ENCODE data around the gene TLE6.
"Not testable (repeated sequence)": the region's sequence is repeated elsewhere in the genome, so short reads cannot be mapped to it uniquely, and the experiment has no call there.

TLE6 gene

GRCh38 chr19:3005345-3005744, 28.0 kb downstream of the TLE6 start:
- no peak for DNase-seq

- DNase-seq, result peak; percentile 28
Observed at GRCh38 chr19:3006075-3006767, 28.9 kb downstream of the TLE6 start.

- DNase-seq, result no peak
Observed at GRCh38 chr19:3007975-3008374, 30.6 kb downstream of the TLE6 start.

DNA sequence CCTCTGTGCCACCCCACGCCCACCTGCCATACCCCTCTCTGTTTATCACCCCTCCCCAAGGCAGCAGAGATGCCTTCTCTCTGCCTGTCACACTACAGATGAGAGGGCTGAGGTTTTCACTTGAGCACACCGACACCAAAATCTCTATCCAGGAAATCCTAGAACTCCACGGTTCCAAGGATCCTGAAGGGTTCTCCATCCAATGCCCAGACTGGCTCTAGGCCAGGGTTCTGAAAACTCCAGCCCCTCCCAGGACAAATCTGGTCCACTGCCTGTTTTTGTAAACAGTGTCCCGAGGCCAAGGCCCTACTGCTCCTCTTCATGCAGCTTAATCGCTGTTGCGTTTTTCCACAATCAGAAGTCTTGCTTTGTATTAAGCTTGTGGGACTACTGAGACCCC, 31.6 kb downstream of the TLE6 start:
- DNase-seq, result no peak

GRCh38 chr19:3010871-3011270, 33.5 kb downstream of the TLE6 start:
- DNase-seq, result no peak

- DNase-seq, result not testable (repeated sequence)
Observed at GRCh38 chr19:3012059-3012458, 34.7 kb downstream of the TLE6 start.

DNA sequence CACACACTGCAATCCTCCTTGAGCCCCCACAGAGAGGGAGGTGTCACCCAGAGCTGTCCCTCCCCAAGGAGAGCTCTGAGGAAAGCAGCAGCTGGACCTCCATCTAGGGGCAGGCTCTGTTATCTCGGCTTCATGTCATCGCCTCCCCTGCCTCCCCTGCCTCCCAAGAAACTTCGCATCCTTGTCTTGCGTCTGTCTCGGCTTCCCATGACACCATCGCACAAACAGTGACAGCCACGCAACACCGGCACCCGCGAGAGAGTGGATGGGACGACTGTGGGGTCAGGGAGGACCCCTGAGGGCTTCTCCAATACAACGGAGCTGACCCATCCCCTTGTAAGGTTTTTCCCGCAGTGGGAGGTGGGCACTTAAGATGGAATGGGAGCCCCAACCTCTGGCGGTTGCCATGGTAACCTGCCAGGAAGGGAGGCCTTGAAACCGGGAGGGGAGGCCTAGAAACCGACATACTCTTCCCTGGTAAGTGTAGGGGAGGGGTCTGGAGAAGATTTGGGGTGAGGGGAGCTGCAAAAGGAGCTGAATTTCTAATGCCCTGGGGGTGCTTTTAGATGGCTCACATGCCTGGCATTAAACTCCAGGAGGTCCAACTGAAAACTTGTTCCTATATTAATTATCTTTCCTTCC, 35.4 kb downstream of the TLE6 start:
- DNase-seq, result no peak

GRCh38 chr19:3013263-3013725, 35.9 kb downstream of the TLE6 start:
- DNase-seq, result no peak

- no peak for DNase-seq
Observed at GRCh38 chr19:3014135-3014534, 36.8 kb downstream of the TLE6 start.

DNA sequence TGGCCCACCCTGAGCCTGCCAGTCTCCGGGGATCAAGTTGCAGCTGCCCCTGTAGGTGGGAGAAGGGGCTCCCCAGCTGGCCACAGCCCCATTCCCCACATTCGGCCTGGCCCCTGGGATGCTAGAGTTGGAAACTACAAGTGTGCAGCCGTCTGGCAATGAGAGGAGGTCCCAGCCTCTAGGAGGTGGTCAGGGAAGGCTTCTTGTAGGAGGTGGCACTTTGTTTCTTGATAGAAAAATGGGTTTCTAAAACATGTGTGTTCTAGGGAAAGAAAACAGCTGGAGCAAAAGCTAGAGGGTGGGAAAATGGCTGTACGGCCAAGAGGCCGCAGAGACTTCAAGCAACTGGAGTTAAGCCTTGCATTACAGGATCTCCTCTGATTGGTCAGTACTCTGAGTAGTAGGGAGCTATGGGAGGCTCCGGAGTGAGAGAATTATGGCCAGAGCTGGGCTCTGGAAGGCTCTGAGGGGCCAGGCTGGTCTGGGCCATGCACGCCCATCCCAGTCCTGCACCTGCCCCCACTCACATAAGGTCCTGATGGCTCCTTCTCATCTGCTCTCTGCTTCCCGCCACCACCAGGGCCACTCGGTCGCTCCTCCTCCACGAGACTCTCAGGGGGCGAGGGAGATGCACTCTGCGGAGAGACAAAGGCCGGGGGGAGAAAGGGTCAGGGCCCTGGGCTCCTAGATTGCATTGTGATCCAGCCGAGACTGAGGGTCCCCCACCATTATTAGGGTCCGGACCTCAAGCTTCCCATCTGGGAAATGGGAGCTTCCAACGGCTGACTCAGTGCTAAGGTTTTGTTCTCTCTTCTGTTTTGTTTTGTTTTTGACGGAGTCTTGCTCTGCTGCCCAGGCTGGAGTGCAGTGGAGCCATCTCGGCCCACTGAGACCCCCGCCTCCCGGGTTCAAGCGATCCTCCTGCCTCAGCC, 38.0 kb downstream of the TLE6 start:
- DNase-seq, result no peak

GRCh38 chr19:3017923-3018322, 40.6 kb downstream of the TLE6 start:
- no peak for DNase-seq

- no peak for DNase-seq
Observed at GRCh38 chr19:3019211-3019854, 42.0 kb downstream of the TLE6 start.

DNA sequence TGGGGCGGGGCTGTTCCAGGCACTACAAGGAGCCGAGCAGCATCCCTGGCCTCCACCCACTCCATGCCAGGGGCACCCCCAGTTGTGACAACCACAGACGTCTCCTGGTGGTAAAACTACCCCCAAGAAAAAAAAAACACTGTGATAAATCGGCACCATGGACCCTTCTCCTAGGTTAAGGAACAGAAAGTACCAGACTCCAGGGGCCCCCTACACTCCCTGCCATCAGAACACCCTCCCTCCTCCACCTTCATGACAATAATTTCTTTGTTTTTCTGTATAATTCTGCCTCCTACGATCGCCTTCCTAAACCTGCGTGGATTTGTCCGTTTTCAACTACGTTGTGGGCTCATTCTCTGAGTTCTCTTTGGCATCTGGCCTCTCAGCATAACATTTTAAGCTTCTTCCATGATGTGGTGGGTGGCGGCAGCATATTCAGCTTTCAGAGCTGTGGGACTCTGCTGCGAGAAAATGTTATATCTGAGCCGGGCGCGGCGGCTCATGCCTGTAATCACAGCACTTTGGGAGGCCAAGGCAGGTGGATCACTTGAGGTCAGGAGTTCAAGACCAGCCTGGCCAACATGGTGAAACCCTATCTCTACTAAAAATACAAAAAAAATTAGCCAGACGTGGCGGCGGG, 43.1 kb downstream of the TLE6 start:
- DNase-seq, result no peak

DNA sequence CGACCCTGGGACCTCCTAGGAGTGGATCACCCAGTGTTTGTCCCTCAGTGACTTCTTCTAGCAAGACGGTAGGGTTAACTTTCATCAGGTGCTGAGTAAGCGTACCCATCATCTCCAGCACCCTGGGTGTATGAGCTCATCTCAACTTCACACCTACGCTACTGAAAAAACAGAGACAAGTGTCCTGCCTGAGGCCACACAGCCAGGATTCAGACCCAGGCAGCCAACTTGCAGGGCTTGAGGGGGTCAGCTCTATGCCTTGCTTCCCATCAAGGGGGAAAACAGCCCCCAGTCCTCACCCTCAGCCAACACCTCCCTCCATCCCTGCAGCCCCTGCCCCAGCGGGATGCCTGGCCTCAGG, 47.1 kb downstream of the TLE6 start:
- DNase-seq, result no peak

GRCh38 chr19:3024870-3025548, 47.6 kb downstream of the TLE6 start:
- DNase-seq, result no peak

DNA sequence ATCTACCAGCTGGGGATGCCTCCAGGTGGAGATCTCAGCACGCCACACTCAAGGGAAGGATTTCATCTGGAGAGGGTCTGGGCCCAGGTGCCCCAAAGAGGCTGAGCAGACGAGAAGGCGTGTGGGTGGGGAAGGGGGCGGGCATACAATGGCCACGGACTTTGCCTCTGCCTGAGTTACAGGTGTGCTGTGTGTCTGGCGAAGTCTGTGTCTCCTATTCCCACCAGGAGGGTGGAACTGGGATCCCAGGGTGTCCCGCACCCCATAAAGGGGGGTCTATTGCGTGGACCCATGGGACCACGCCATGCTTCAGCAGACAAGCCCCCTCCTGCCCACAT, 48.2 kb downstream of the TLE6 start:
- DNase-seq, result no peak

DNA sequence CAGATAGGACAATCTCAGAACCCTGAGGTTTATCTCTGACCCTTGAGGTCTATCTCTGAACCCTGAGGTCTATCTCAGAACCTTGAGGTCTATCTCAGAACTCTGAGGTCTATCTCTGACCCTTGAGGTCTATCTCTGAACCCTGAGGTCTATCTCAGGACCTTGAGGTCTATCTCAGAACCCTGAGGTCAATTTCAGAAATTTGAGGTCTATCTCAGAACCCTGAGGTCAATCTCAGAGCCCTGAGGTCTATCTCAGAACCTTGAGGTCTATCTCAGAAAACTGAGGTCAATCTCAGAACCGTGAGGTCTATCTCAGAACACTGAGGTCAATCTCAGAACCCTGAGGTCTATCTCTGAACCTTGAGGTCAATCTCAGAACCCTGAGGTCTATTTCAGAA, 49.4 kb downstream of the TLE6 start:
- no peak for DNase-seq

DNA sequence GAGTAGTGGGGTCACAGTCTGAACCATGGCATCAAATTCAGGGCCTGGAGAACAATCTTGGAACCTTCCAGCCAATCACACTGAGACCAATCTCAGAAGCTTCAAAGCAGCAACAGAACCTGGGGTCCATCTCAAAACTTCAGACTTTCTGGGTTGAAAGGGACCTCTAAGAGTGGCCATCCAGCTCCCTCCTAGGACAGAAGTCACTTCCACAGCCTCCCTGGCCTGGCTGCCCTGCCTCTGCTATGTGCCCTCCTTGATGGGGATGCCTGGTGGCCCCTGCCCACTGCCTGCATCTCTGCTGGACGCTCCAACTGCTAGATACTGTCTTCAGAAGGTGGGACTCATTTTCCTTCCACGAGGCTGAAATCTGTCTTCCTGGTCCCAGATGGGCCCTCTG, 49.9 kb downstream of the TLE6 start:
- DNase-seq, result no peak

DNA sequence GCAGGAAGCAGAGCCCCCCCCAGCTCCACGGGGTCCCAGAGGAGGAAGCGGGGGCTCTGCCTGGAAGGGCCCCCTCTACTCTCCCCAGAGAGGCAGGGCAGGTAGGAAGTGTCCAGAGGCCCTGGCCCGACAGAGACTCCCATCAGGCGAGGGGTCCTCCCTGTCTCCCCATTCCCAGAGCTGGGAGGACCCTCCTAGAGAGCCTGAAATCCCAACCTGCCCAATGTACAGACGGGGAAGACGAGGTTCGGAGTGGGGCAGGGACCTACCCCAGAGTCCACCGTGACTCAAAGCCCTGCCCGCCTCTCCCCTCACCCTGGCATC, 50.6 kb downstream of the TLE6 start:
- no peak for DNase-seq

GRCh38 chr19:3028305-3029064, 51.1 kb downstream of the TLE6 start:
- no peak for DNase-seq

- no peak for DNase-seq
Observed at GRCh38 chr19:3029065-3029923, 51.9 kb downstream of the TLE6 start, which contains the start of gene TLE2. Gene TLE2 (minus strand): TSS chr19:3029280. CDS start chr19:3028904, 376 bp downstream.
